ENCODE results near the gene RETN.

DNA sequence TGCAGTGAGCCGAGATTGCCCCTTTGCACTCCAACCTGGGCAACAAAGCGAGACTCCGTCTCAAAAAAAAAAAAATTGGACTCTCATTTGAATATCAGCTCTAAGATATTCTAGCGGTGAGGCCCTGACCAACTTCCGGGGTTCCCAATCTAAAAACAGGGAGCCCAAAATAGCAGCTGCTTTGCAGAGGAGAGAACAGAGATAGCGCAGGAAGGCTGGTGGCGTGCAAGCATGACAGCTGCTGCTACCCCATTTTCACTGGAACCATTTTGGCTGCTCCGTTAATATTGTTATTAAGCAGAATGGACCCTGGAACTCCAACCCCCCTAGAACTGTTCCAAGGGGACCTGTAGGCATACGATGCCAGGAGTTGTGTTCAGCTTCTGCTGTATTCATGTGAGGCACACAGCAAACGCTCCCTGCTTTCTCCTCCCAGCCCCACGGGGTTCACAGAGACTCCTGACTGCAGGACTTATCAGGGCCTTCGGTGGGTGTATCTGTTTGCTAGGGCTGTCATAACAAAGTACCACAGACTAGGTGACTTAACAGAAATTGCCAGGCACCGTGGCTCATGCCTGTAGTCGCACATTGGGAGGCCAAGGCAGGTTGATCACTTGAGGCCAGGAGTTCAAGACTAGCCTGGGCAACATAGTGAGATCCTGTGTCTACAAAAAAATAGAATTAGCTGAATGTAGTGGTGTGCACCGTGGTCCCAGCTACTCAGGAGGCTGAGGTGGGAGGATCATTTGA lies 20.4 kb upstream of the RETN start:
- no peak; the same call in 1 of the 2 replicates for TF ChIP-seq POLR2A (IDR thresholded peaks at IDR 0.05; ENCODE audit: low read depth, low read length)
- TF ChIP-seq POLR2AphosphoS5 (IDR thresholded peaks at IDR 0.05; ENCODE audit: low read depth, low read length): no peak; the same call in 1 of the 2 replicates

Measured in GM12892 (cell line).